ENCODE results near the gene TNFRSF9.

The TNFRSF9 gene

DNA sequence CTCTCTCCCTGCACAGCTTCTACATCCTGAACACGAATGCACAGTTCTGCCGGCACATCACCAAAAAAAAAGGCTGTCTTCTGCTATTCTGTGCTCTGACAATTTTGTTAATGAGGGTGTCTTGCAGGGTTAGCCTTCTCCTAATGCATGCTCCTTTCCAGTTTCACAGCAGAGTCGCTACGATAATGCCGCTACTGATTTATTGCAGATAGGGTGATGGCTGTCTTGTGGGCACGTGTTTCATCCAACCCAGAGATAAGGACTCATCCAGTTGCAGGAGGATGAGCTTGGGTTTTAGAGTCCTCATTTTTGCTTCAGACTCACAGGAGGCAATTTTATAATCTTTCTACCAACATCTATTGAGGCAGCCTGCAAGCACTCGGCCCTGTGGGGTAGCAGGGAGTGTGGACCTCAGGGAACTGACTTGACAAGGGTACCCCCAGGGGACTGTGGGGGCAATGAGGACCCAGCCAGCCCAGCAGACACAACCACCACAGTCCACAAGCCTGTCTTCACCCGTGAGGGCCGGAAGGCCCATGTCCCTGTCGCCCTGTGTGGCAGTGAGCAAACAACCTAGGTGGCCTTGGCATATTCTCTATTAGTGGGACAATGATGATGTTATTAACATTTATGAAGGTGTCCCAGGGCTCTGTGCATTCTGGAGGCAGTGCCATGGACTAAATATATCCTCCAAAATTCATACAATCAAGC, 72.4 kb downstream of the TNFRSF9 start:
- 93% methylated on average over 10 of the region's 10 CpGs for WGBS

DNA sequence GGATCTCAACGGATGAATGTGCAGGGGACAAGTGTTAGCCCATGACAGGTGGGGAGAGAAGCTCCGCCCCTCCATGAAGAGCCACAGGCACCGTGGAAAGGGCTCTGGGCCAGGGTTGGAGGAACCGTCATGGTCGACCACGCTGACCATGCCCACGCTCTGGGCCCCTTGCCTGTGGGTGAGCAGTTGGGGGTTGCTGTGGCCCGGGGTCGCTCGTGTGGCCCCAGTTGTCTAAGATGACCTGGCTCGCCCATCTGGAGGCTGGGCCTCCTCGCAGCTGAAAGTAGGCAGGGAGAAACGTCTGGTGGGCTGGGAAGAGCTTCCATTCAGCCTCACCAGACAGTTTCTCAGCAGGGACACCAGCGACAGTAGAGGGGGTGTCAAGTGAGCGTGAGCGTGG, 74.7 kb downstream of the TNFRSF9 start:
- H3K4me3 ChIP-seq (ENCODE audit: low read length) = no peak overlapping the region
- H3K27ac ChIP-seq (ENCODE audit: low read depth, low read length) = no peak overlapping the region
- H3K27me3 ChIP-seq (ENCODE audit: insufficient read depth, low read length) = no peaks in the 10 kb centered on the region
- H3K9ac ChIP-seq (ENCODE audit: low read depth, low read length) = no peak overlapping the region
- H3K9me3 ChIP-seq (ENCODE audit: insufficient read depth, low read depth, low read length) = no peaks in the 10 kb centered on the region
- no peaks in the 10 kb centered on the region for H3K4me1 ChIP-seq (ENCODE audit: insufficient read depth, low read length)
- WGBS = 92% methylated on average over 16 of the region's 16 CpGs
- H3K36me3 ChIP-seq (ENCODE audit: insufficient read depth, low read length) = no peaks in the 10 kb centered on the region

More for the DNA sequence above, 72.4 kb downstream of the TNFRSF9 start:
- H3K27ac ChIP-seq (ENCODE audit: low read depth, low read length) = no peak overlapping the region
- H3K27me3 ChIP-seq (ENCODE audit: insufficient read depth, low read length) = no peaks in the 10 kb centered on the region
- no peak overlapping the region for H3K4me3 ChIP-seq (ENCODE audit: low read length)
- H3K9me3 ChIP-seq (ENCODE audit: insufficient read depth, low read depth, low read length) = no peaks in the 10 kb centered on the region
- H3K36me3 ChIP-seq (ENCODE audit: insufficient read depth, low read length) = no peaks in the 10 kb centered on the region
- no peaks in the 10 kb centered on the region for H3K4me1 ChIP-seq (ENCODE audit: insufficient read depth, low read length)
- H3K9ac ChIP-seq (ENCODE audit: low read depth, low read length) = no peak overlapping the region
